UCSD-AML1 (cell line): ENCODE results near the gene HSD17B1.
A peak's percentile ranks its signal among the peaks of the same experiment; 100 is the strongest.

Experiments
- DNase-seq: peaks from one replicate; lab custom pipeline; 2025; ENCODE audit not compliant: unreplicated experiment; lab: John Stamatoyannopoulos, UW

The HSD17B1 gene

DNA sequence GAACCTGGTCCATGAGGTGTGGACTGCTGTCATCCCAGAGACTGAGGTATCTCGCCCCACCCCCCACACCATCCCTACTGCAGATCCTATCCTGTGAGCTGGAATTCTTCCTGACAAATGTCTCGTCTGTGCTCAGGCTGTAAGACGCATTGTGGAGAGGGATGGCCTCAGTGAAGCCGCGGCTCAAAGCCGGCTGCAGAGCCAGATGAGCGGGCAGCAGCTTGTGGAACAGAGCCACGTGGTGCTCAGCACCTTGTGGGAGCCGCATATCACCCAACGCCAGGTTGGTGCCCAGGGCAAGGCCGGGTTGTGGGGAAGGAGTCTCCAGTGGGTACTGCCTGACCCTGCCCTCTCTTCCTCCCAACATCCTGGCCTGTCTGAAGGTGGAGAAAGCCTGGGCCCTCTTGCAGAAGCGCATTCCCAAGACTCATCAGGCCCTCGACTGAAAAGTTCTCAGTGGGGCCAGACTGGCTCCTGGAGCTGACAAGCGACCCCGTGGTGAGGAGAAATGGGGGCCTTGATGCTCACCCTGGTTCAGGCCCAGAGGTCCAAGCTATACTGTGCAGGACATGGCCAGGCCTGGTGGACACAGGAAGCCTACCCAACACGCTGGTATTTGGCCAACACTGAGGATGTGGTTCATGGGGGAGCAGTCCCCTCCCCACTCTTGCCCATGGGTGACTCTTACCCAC is 12.9 kb downstream of the HSD17B1 start:
- no peak for DNase-seq

DNA sequence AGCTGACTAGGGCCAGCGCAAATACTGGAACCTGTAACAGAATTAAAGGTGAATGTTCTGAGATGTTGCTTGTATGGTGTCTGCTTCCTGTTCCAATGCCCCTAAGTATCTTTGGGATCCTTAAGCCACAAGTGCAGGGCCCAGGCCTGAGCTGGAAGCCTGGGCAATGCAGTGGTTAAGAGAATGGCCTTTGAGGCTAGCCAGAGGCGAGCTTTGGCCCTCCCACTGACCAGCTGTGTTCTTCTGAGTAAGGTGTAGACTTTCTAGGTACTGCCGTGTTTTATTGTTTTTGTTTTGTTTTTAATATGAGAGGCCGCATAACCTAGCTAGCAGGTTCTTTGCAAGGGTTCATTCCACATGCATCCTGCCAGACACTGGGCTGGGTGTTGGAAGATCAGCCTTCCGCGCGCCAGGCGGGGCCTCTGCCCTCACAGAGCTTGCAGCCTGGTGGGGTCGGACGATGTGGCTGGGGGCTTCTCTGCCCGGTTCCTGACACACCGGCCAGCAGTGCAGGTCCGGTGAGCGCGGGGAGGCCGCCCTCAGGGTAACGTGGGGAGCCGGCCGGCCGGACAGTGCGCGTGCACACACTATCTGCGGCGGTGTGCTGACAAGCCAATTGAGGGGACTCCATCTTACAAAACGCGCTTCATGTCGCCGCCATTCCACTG is 13.6 kb downstream of the HSD17B1 start:
- no peak for DNase-seq

DNA sequence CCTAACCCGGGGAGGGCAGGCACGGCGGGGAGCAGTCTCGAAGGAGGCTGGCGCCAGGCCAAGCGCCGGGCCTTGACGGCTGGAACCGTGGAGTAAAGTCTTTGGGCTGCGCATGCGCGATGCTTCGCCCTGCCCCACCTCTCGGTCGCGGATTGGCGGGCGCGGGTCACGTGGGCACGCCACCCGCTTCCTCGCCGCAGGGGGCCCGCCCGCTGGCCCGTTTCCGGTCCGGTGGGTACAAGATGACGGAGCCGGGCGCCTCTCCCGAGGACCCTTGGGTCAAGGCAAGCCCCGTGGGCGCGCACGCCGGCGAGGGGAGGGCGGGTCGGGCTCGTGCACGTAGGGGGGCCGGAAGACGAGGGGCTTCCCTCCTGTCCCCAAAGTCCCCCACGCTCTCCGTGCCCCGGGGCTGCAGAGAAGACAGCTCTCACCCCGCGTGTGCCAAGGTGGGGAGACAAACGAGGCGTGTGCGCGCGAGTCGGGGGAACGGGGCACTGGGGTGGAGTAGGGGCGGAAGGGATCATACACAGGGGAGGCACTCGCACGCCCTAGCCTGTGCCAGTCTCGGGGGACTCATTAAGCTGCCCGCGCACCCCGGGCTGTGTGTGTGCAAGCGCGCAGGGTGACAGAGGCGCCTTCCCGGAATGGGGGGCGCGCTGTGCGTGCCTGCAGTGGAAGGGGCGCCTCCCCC is 14.3 kb downstream of the HSD17B1 start, which contains the start of gene MLX:
TSS of gene MLX (plus strand) at position 218 of the 691 bp plus-strand sequence. CDS start at position 243, 25 bp downstream.
- peak; percentile 94 for DNase-seq

DNA sequence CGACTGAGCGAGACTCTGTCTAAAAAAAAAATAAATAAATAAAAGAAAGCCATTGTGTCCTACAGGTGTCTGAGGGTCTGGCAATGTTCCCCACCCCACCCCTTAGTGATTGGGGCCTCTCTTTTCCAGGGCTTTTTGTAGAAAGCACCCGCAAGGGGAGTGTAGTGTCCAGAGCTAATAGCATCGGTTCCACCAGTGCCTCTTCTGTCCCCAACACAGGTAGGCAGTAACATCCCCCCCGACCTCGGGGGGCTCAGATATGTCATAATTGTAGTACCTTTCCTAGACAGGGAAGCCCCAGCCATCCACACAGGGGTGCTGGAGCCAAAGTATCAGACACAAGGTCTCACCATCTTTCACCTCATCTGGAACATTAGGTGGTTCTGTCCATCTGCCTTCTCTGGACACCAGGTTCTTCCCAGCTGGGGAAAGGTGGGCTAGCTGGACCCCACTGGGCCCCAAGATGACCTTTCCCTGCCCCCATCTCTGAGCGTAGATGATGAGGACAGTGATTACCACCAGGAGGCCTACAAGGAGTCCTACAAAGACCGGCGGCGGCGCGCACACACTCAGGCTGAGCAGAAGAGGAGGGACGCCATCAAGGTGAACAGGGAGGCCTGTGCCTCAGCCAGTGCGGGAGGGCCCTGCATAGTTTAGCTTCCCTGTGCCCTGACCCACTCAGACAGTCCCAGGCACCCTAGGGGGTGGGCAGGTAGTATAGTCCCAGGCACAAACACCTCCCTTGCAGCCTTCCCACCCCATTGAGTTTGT is 15.8 kb downstream of the HSD17B1 start:
- DNase-seq: no peak

DNA sequence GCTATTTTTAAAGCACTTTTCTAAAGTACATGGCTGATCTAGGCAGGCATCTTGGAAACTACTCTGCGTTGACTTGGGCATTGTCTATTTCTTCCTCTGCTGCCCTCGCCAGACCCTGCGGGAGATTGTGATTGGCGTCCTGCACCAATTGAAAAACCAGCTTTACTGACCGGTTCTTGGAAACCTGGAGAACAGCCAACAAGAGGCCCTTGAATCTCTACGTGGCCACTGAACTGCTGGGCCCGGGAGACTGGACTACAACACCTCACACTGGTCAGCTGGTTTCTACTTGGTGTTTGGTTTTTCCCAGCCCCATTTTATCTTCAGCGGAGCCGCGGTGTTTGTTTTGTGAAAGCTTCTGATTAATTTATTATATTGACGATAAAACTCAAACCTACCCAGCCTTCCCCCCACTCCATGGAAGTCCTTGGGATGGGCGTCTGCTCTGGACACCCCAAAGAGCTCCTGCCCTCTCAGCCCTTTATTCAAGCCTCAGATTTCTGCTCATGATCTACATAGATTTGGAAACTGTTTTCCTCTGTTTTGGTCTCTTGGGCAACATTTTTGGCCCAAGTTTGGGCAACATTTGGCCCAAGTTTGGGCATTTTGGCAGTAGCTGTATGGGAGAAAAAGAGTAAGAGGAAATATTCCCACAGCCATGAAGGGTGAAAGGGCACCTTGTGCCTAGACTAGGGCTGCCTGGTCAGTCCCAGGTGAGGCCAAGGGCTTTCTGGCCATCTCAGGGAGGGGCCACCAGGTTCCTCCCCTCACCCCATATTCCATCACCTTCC is 18.9 kb downstream of the HSD17B1 start:
- DNase-seq: no peak

DNA sequence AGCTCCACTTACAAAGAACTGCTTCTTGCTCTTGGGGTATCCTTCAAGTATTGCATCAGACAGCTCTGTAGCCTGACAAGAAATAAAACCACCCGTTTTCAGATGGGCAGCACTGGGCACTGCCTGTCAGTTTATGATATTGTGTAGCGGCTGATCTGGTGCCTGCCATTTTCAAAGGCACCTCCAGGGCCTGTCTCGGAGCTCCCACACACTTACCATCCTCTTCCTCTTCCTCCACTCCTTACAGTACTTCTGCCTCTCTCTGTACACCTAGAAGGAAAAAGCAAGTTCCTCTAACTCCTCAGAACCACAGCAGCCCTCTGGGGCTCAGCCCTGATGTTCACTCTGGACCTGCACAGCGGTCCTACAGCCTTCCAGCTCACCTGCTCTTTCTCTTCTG is 20.4 kb downstream of the HSD17B1 start:
- peak; percentile 27 for DNase-seq

DNA sequence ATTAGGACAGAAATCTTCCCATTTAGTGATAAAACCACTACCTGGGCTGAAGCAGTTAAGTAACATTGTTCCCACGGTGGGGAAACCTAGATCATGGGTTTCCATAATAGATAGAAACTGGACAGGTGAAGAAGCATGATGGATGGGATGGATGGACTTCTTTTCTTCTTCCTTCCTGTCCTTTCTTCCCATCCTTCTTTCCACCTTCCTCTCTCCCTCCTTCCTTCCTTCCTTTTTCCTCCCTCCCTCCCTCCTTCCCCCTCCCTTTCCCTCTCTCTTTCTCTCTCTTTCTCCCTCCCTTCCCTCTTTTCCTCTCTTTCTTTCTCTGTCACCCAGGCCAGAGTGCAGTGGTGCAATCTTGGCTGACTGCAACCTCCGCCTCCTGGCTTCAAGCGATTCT is 21.7 kb downstream of the HSD17B1 start:
- DNase-seq: no peak

DNA sequence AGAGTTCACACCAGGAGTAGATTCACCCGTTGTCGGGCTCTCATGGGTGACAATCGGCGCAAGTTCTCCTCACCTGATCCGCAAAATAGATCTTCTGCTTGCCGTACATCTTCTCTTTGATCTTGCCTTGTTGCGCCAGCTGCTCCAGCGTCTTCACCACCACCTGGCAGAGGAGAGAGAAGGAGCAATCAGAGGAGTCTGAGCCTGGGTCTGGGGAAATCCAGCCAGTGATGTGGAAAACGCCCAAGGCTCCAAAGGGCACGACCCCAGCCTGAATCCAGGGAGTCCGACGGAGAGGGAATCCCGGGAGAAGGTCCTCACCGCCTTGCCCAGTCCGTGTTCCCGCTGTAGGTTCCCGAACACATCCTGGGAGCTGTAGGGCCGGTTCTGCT is 24.4 kb downstream of the HSD17B1 start:
- DNase-seq: no peak

DNA sequence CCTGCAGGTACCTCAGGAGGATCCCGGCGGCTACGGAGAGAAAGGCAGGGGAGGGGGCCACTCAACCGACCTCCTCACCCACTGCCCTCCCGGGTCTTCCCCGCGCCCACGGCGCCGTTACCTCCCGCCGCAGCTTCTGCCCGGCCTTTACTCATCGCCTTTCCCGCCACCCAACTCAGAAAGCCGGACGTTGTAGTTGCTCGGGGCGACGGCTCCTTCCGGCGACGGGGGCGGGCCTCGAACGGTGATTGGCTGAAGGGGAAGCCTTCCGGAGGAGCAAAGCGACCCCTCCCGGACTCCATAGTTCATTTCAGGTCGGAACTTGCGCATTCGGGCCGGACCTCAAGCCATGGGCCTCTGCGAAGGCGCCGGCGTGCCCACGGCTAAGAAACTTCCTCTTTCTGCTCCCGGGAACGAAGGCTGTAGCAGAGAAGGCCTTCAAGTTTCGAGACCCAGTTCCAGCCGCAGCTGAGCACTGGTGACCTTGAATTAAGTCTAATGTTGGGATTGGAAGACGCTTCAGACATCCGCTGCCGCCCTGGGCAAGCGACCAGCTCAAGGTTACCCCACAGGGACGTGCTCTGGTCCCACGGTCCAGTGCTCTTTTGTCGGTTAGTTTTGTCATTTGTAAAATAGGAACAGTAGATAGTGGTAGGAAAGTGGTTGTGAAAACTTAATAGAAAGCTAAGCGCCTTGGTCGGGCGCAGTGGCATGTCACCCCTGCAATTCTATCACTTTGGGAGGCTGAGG is 25.0 kb downstream of the HSD17B1 start, which contains the start of gene PSMC3IP:
TSS of gene PSMC3IP (minus strand) at position 198 of the 750 bp plus-strand sequence. CDS start at position 155, 43 bp downstream.
- DNase-seq: peak; percentile 94

DNA sequence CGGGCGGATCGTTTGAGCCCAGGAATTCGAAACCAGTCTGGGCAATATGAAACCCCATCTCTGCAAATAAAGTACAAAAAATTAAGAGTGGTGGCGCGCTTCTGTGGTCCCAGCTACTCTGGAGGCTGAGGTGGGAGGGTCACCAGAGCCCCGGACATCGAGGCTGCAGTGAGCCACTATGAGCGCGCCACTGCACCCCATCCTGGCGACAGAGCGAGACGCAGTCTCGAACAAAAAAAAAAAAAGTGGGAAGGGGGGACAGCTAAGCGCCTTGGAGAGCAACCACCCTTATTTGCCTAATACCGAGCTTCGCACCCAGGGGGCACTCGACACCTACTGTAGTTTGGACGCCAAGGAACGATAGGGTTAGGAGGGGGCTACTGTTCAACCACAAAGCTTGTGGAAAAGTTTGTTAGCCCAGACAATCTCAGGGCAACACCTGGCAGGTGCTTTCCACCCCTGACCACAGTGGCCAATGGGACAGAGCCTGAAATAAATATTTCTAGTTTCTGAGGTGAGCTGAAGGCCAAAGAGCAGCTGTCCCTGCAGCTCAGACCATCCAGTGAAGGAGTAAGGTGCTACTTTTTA is 25.7 kb downstream of the HSD17B1 start:
- DNase-seq: peak; percentile 82

DNA sequence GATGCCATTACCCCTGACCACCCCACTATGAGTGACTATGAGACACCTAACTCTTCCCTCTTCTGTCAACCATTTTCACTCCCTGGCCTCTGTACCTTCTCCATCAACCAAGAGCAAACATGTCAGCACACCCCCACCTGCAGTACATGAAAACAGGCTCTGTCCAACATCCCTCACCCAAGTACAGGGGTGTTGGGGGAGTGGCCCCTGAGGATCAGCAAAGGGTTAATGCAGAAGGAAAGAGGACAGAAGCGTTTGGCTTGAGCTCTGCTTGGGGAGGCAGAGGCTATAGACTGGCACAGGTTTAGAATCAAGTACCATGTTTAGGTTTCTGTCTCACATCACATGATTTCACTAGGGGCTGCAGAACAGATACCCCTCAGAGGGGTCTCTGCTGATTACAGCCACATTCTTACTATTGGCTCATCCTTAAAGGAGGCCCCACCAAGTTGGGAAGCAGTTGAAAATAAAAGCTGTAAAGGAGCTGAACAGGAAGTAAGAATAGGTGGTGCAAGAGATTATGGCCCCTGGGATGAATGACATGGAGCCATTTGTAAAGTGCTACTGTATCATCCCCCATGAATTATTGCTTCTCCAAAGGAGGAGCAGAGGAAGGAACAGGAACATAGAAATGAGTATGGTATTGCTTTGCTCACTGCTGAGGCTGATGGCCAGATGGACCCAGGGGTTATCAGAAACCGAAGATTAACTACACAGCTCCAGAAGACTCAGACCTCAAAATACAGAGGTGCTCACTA is 27.2 kb downstream of the HSD17B1 start:
- no peak for DNase-seq

DNA sequence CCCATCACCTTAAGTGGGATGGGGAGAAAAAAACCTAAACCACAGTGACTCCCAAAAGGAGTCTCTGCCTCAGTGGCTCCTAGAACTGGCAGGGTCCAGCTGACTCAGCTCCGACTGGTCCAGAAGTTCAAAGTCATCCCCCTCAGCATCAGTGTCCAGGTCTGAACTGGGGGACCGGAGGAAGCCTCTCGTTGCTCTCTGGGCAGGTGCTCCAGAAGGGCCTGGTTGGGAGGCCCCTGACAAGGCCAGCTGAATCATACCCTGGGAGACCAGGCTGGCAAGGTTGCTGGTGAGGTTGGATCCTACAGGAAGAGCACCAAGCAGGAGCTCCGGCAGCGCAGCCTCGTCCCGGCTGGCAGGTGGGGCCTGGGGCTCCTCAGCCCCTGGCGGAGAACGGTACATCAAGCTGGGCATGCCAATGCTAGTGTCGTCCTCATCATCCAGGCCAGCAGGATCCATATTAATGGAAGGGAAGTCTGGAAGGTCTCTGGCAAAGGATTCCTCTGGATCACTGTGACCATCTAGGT is 29.1 kb downstream of the HSD17B1 start:
- DNase-seq: no peak

DNA sequence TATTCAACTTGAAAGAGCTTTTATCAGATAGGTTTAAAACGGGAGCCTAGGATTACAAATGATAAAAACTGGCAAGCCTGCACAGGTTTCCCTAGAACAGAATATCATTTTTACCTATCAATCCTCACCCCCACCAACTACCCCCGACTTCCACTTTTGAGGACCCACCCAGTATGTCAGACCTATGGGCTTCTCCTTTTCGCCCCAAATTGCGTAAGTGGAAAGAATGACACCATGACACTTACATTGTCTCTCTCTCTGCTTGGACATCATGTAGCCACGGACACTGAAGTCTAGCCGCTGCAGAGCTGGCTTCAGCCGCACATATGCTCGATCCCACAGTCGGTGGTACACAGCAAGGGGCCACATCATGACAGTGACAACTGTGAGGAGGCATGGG is 32.2 kb downstream of the HSD17B1 start:
- DNase-seq: no peak

DNA sequence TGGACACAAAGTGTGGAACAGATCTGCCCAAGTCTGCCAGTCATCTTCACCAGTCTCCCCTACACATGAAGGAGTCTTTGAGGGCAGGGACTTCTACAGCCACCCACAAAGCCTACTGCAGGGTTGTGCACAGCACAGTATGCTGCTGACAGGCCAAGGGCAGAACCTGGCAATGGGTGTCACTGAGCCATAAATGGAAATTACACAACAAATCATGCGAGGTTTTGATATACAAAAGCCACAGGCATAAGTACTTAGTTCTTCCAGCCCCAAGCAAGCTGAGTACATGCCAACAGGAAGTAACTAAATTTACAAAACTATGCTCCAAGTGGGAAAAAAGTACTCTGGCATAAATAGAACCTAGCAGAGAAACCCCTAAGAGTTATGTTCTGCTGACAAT is 32.6 kb downstream of the HSD17B1 start:
- no peak for DNase-seq

DNA sequence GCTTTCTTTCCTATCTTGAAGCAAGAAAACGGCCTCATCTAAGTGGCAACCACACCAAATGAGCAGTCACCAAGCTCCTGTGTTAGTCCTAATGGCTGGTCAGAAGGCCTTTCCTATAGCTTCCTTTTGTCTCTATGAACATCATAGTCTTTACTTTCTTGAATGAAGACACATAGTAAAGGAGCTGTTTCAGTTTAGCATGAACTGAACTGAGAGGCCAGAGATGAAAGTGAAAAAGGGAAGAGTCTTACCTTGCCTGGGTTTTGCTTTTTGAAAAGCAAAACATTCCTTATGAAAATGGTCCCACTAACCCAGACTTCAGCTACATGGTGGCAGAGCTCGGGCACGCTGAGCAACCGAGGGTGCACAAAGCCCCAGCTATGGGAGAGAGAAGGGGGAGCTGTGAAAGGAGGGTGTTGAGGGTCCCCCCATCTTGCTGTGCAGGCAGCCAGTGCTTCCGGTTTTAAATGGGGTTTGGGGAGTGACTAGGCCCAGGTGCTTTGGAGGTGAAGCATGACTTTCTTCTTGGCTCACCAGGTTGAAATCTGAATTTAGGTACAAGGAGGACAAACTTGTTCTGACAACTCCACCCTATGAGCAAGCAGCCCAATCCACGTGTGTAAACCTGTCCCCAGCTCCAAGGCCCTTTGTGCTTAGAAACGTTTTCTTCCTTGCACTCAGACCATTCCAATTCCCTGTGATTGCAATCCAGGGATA is 33.9 kb downstream of the HSD17B1 start:
- DNase-seq: no peak

DNA sequence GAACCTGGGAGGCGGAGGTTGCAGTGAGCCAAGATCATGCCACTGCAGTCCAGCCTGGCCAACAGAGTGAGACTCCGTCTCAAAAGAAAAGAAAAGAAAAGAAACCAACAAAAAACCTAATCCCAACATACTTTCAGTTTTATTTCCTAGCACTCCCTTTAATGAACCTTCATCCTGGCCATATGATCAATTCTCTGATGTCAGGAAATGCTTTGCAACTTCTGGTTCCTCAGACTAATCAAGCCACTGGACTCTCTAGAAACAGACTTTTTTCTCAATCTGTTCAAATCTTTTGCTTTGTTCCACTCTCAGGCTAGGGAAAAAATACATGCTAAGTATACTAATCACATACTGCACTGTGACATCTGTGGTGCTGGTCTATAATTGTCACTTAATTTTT is 38.2 kb downstream of the HSD17B1 start:
- DNase-seq: no peak

DNA sequence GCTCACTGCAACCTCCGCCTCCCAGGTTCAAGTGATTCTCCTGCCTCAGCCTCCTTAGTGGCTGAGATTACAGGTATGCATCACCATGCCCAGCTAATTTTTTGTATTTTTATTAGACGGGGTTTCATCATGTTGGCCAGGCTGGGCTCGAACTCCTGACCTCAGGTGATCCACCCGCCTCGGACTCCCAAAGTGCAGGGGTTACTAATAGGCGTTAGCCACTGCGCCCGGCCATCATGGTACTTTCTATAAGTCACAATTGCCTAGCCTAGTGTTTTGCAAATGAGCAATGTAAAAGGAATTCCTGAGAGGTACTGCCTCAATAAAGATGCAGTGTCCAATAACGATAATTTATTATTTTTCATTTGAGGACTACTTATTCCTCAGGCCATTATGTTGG is 38.7 kb downstream of the HSD17B1 start:
- no peak for DNase-seq

DNA sequence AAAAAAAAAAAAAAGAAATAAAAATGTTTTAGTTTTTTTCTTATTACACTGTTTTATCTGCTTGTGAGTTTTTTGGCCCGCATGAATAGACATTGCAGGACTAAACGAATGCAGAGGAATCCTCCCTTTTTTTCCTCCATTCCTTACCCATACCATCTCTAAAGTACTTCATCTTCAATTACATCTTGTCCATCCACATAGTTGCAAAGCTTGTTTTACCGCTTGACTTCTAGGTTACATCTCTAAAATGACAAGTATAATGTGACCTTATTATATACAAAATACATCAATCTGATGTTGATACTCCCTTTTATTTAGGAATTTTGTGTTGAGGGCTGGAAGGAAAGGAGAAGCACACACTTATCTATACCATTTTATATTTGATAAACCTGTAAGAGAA is 43.7 kb downstream of the HSD17B1 start:
- DNase-seq: no peak
